GM12891 (cell line): ENCODE results near the gene EIF5B.

ENCODE experiments used
- PAX5 ChIP-seq: IDR thresholded peaks from 2 replicates; pipeline ENCODE4 v1.6.1; 2011; ENCODE audit warnings: low read length, moderate library complexity, mild to moderate bottlenecking; ENCODE audit not compliant: insufficient read depth, severe bottlenecking
- POLR2A ChIP-seq: IDR thresholded peaks from 2 replicates; pipeline ENCODE4 v1.6.1; 2011; ENCODE audit warnings: low read depth, low read length, control low read depth
- POLR2AphosphoS5 ChIP-seq: IDR thresholded peaks from 2 replicates; pipeline ENCODE4 v1.6.1; 2011; ENCODE audit warnings: low read depth, low read length, control low read depth
- TAF1 ChIP-seq: IDR thresholded peaks from 2 replicates; pipeline ENCODE4 v1.6.1; 2011; ENCODE audit warnings: low read depth, low read length, control low read depth

- TF ChIP-seq POLR2A: no peak
- no peak for TF ChIP-seq PAX5
- TF ChIP-seq POLR2AphosphoS5: no peak
- no peak for TF ChIP-seq TAF1
These were observed 87.8 kb downstream of the EIF5B start for GRCh38 chr2:99425022-99425421.
